DMS153 treated with DMSO at 0.1 percent for 48 hours (cell line): Measurements from ENCODE around the gene APOA4.

Experiments used
- DNase-seq: peaks from one replicate; lab custom pipeline; 2025; ENCODE audit not compliant: unreplicated experiment; lab: John Stamatoyannopoulos, UW

Gene APOA4

GRCh38 chr11:116778556-116778955 is 44.5 kb downstream of the APOA4 start:
- no peak for DNase-seq

- DNase-seq: no peak
These were observed 46.0 kb downstream of the APOA4 start for GRCh38 chr11:116777056-116777455.

GRCh38 chr11:116776522-116776984 is 46.6 kb downstream of the APOA4 start:
- DNase-seq: no peak

- DNase-seq: no peak
These were observed 47.1 kb downstream of the APOA4 start for GRCh38 chr11:116775975-116776374.

GRCh38 chr11:116774661-116775060 is 48.4 kb downstream of the APOA4 start:
- DNase-seq: no peak

- DNase-seq: peak; percentile 56
These were observed 49.7 kb downstream of the APOA4 start for GRCh38 chr11:116773203-116774097.

GRCh38 chr11:116772443-116773202 is 50.5 kb downstream of the APOA4 start, which contains the start of gene BUD13:
TSS of gene BUD13 (minus strand) at chr11:116772987. CDS start at chr11:116772964, 23 bp downstream.
- DNase-seq: peak; percentile 76

- DNase-seq: no peak
These were observed 51.2 kb downstream of the APOA4 start for GRCh38 chr11:116771935-116772334.
